SK-N-SH (cell line): ENCODE measurements around the gene PARN. TPM values are rescaled to one million over a fixed set of nuclear protein-coding genes. Genes with fewer than 3 reads are reported as not detected.

Source experiments
- CTCF ChIA-PET: fragments of 300-600, 350-600 bp; formaldehyde crosslinking; extraction: SDS; loops from one replicate; lab custom pipeline; 2021; lab: Yijun Ruan, JAX
- POLR2A ChIA-PET: fragments of 350-600 bp; sonication (Branson Sonifier 250); formaldehyde crosslinking; extraction: SDS; loops from one replicate; lab custom pipeline; 2020; ENCODE audit warnings: antibody characterized with exemption, inconsistent platforms; lab: Yijun Ruan, JAX
- DNase-seq: peaks from one replicate; pipeline ENCODE4 v3.0.0; 2012
- H2AFZ ChIP-seq: fragments of 200-600 bp; sonication (generic); 2 replicates; pipeline ENCODE4 v1.8.1; 2016; ENCODE audit warnings: antibody characterized with exemption, mild to moderate bottlenecking, low read depth
- H3F3A ChIP-seq: fragments of 200-600 bp; sonication (generic); replicated peaks from 2 replicates; pipeline ENCODE3; 2016; ENCODE audit warnings: antibody characterized with exemption, mild to moderate bottlenecking; ENCODE audit not compliant: insufficient read depth
- H3K27ac ChIP-seq, 2 experiments: fragments of 200-500 bp in 1 of 2; fragments of 200-600 bp in 1 of 2; sonication (Bioruptor generic) in 1 of 2; sonication (generic), shearing (Covaris generic) in 1 of 2; 2 replicates each; pipeline versions ENCODE4 v1.5.1 to v1.6.1; 2014 to 2016; ENCODE audit warnings: low read depth in 2 of 2, inconsistent platforms in 1 of 2, low read length in 1 of 2, mild to moderate bottlenecking in 1 of 2, mixed read lengths in 1 of 2
- H3K27me3 ChIP-seq: fragments of 200-600 bp; sonication (generic), shearing (Covaris generic); 2 replicates; pipeline ENCODE4 v1.6.1; 2016; ENCODE audit warnings: mixed run types; ENCODE audit not compliant: insufficient read depth
- H3K36me3 ChIP-seq, 2 experiments: fragments of 200-500 bp in 1 of 2; fragments of 200-600 bp in 1 of 2; sonication (Bioruptor generic) in 1 of 2; sonication (generic) in 1 of 2; replicated peaks in 1 of 2; 2 replicates each; pipeline versions ENCODE3 to v1.5.1; 2014 to 2016; ENCODE audit warnings: low read length in 1 of 2, mild to moderate bottlenecking in 1 of 2; ENCODE audit not compliant: insufficient read depth in 2 of 2, control insufficient read depth in 1 of 2
- H3K4me1 ChIP-seq, 2 experiments: fragments of 200-500 bp in 1 of 2; fragments of 200-600 bp in 1 of 2; sonication (Bioruptor generic) in 1 of 2; sonication (generic), shearing (Covaris generic) in 1 of 2; 2 replicates each; pipeline versions ENCODE4 v1.5.1 to v1.6.1; 2014 to 2016; ENCODE audit warnings: low read depth in 1 of 2, low read length in 1 of 2, mixed run types in 1 of 2; ENCODE audit not compliant: insufficient read depth in 2 of 2, control insufficient read depth in 1 of 2
- H3K4me2 ChIP-seq: fragments of 200-600 bp; sonication (generic), shearing (Covaris generic); 2 replicates; pipeline ENCODE4 v1.6.1; 2017; ENCODE audit warnings: mixed run types
- H3K4me3 ChIP-seq, 2 experiments: fragments of 200-500 bp in 1 of 2; fragments of 200-600 bp in 1 of 2; sonication (Bioruptor generic) in 1 of 2; sonication (generic), shearing (Covaris generic) in 1 of 2; 2 replicates each; pipeline versions ENCODE4 v1.5.1 to v1.8.1; 2014 to 2016; ENCODE audit warnings: low read depth in 2 of 2, inconsistent platforms in 1 of 2, low read length in 1 of 2, mild to moderate bottlenecking in 1 of 2, mixed read lengths in 1 of 2, moderate library complexity in 1 of 2
- H3K79me2 ChIP-seq: fragments of 200-600 bp; sonication (generic); 2 replicates; pipeline ENCODE4 v1.8.1; 2017; ENCODE audit warnings: mild to moderate bottlenecking; ENCODE audit not compliant: insufficient read depth
- H3K9ac ChIP-seq: fragments of 200-600 bp; sonication (generic); 2 replicates; pipeline ENCODE4 v1.6.1; 2017; ENCODE audit warnings: mixed run types
- H3K9me2 ChIP-seq: fragments of 200-600 bp; sonication (generic); 2 replicates; pipeline ENCODE4 v1.6.1; 2017; ENCODE audit warnings: mixed run types
- H3K9me3 ChIP-seq: fragments of 200-600 bp; sonication (generic); 2 replicates; pipeline ENCODE4 v1.6.1; 2017; ENCODE audit warnings: mixed run types, mild to moderate bottlenecking, moderate library complexity
- H4K20me1 ChIP-seq: fragments of 200-600 bp; sonication (generic); 2 replicates; pipeline ENCODE4 v1.6.1; 2017; ENCODE audit warnings: mild to moderate bottlenecking, mixed run types; ENCODE audit not compliant: insufficient read depth
- FOSL2 ChIP-seq: IDR thresholded peaks from 2 replicates; pipeline ENCODE4 v1.4.0; 2012; ENCODE audit warnings: low read depth, mild to moderate bottlenecking, moderate library complexity, borderline replicate concordance
- FOXJ3 ChIP-seq: sonication (generic); formaldehyde crosslinking; IDR thresholded peaks from 2 replicates; pipeline ENCODE4 v1.5.1; 2020; ENCODE audit warnings: mild to moderate bottlenecking, missing genetic modification reagents
- GATA2 ChIP-seq: sonication (generic); formaldehyde crosslinking; IDR thresholded peaks from 2 replicates; pipeline ENCODE4 v1.5.0; 2020; ENCODE audit warnings: mild to moderate bottlenecking, missing genetic modification reagents
- JUND ChIP-seq: IDR thresholded peaks from 2 replicates; pipeline ENCODE4 v1.4.0; 2012
- MXI1 ChIP-seq: IDR thresholded peaks from 2 replicates; pipeline ENCODE4 v1.6.1; 2012; ENCODE audit warnings: mild to moderate bottlenecking, low read depth, low read length, improper control_type of control experiment
- NFIC ChIP-seq: IDR thresholded peaks from 2 replicates; pipeline ENCODE4 v1.4.0; 2012; ENCODE audit warnings: borderline replicate concordance
- PBX3 ChIP-seq: IDR thresholded peaks from 2 replicates; pipeline ENCODE4; 2012
- REST ChIP-seq: IDR thresholded peaks from 2 replicates; pipeline ENCODE4 v1.6.1; 2012; ENCODE audit warnings: mild to moderate bottlenecking, low read depth, low read length, moderate library complexity
- RXRA ChIP-seq: IDR thresholded peaks from 2 replicates; pipeline ENCODE4 v1.4.0; 2012; ENCODE audit warnings: low read depth, mild to moderate bottlenecking, borderline replicate concordance
- SIN3A ChIP-seq: IDR thresholded peaks from 2 replicates; pipeline ENCODE4 v1.6.1; 2012; ENCODE audit warnings: low read depth, mild to moderate bottlenecking, low read length, moderate library complexity, borderline replicate concordance
- SMC3 ChIP-seq: IDR thresholded peaks from 2 replicates; pipeline ENCODE4 v1.6.1; 2012; ENCODE audit warnings: low read depth, low read length, improper control_type of control experiment
- TAF1 ChIP-seq: IDR thresholded peaks from 2 replicates; pipeline ENCODE4 v1.6.1; 2012; ENCODE audit warnings: low read depth, mild to moderate bottlenecking, low read length, moderate library complexity, borderline replicate concordance
- YY1 ChIP-seq: IDR thresholded peaks from 2 replicates; pipeline ENCODE4 v1.4.0; 2012; ENCODE audit warnings: low read depth, mild to moderate bottlenecking
- ZBTB33 ChIP-seq: IDR thresholded peaks from 2 replicates; pipeline ENCODE4 v1.4.0; 2012; ENCODE audit warnings: low read depth, borderline replicate concordance
- WGBS: methylation state at CpG from one replicate; pipeline ENCODE4 v1.1.6; 2017; ENCODE audit warnings: low lambda C conversion rate; 5-methylcytosine and 5-hydroxymethylcytosine counted together
- polyA plus RNA-seq, 3 experiments: library from polyadenylated mRNA; depleted of rRNA; stranded (reverse); fragments of >200 nt; gene quantifications; 2 replicates each; pipeline ENCODE4 v1.2.3, GENCODE V29; 2012

The PARN gene
- polyA plus RNA-seq, 1 of the 3 experiments (the other 2 are of a cell fraction) = 20.5 TPM

- no peaks in the 10 kb centered on the region for H4K20me1 ChIP-seq
- H3K9me2 ChIP-seq = no peaks in the 10 kb centered on the region
- no peak overlapping the region for H3K4me3 ChIP-seq
- no peak overlapping the region for H3K9ac ChIP-seq
- no peaks in the 10 kb centered on the region for H3K36me3 ChIP-seq
- H2AFZ ChIP-seq = no peak overlapping the region
- H3K27me3 ChIP-seq = no peaks in the 10 kb centered on the region
- no peak overlapping the region for H3K4me2 ChIP-seq
- H3F3A ChIP-seq = peaks cover 8% of the 10 kb centered on the region
- H3K27ac ChIP-seq = peak overlapping the region in 1 of 2 experiments; percentile 59; a peak in 2 of 4 replicates
- H3K9me3 ChIP-seq = no peaks in the 10 kb centered on the region
- no peak for DNase-seq
- H3K79me2 ChIP-seq = no peaks in the 10 kb centered on the region
- WGBS = 100% methylated on average over 1 of the region's 1 CpG
- ChIA-PET POLR2A (no interaction called here), CTCF (interaction anchor here (1.5 kb wide), 1 partner anchor 16 kb away, joined by 4 read pairs; no protein-coding TSS in a partner anchor)
- 0 out of 4 replicates have a peak, but pooled peaks cover 0 to 12% of the 10 kb centered on the region in 2 experiments for H3K4me1 ChIP-seq
- TF ChIP-seq JUND (no peak), PBX3 (no peak), TAF1 (no peak), SMC3 (no peak), MXI1 (no peak), NFIC (no peak), FOXJ3 (CRISPR knock-in tag) (no peak), GATA2 (CRISPR knock-in tag) (no peak), YY1 (no peak), REST (no peak), RXRA (no peak), FOSL2 (no peak), ZBTB33 (no peak), SIN3A (no peak)
Observed at GRCh38 chr16:14511800-14512135, 118.3 kb downstream of the PARN start.
